Activated CD8-positive, alpha-beta T cell treated with anti-CD3 and anti-CD28 coated beads for 36 hours (primary cell): Measurements from ENCODE around the gene IRF2BP2. TPM values are rescaled to one million over a fixed set of nuclear protein-coding genes. Genes with fewer than 3 reads are reported as not detected.

Experiments
- ATAC-seq: fragments of 200-7000 bp; cut with Tn5 transposase; one replicate; pipeline ENCODE4 v1.10.0; 2021; ENCODE audit warnings: mild to moderate bottlenecking, moderate library complexity
- CTCF ChIA-PET: fragments of 350-600 bp; sonication (Branson Sonifier 250); formaldehyde crosslinking; loops from one replicate; lab custom pipeline; 2021; ENCODE audit warnings: antibody characterized with exemption; lab: Charles Lee
- POLR2A ChIA-PET: fragments of 350-600 bp; sonication (Branson Sonifier 250); formaldehyde crosslinking; loops from one replicate; lab custom pipeline; 2021; ENCODE audit warnings: antibody characterized with exemption; lab: Charles Lee
- DNase-seq: peaks from one replicate; pipeline ENCODE4 v3.0.0-alpha.2; 2020
- H3K27ac Mint-ChIP-seq: one replicate; pipeline ENCODE4 v1.8.0; 2021; ENCODE audit warnings: mild to moderate bottlenecking, mixed read lengths
- H3K27me3 Mint-ChIP-seq: one replicate; pipeline ENCODE4 v1.8.0; 2021; ENCODE audit warnings: mixed read lengths
- H3K36me3 Mint-ChIP-seq: one replicate; pipeline ENCODE4 v1.8.0; 2021; ENCODE audit warnings: low read depth, mixed read lengths
- H3K4me1 Mint-ChIP-seq: one replicate; pipeline ENCODE4 v1.8.0; 2021; ENCODE audit warnings: low read depth, mixed read lengths
- H3K4me3 Mint-ChIP-seq: one replicate; pipeline ENCODE4 v1.8.0; 2021; ENCODE audit warnings: mild to moderate bottlenecking, moderate library complexity, mixed read lengths
- H3K9me3 Mint-ChIP-seq: one replicate; pipeline ENCODE4 v1.8.0; 2021; ENCODE audit warnings: mixed read lengths
- CTCF ChIP-seq: fragments of 200-600 bp; IDR thresholded peaks from one replicate; pipeline ENCODE4 v1.8.0; 2022; ENCODE audit warnings: antibody characterized with exemption, mild to moderate bottlenecking
- intact Hi-C: fragments of 100-400 bp; cut with micrococcal nuclease; formaldehyde crosslinking; loops from one replicate; pipeline ENCODE4 v1.10.0; 2022
- total RNA-seq, 2 experiments: library from RNA; stranded (reverse); gene quantifications; one replicate each; pipeline ENCODE4 v1.2.3, GENCODE V29; 2021

IRF2BP2 gene
- total RNA-seq, 2 experiments from 2014 or later = 148 to 155 TPM

GRCh38 chr1:234619071-234619480 lies 9.1 kb upstream of the IRF2BP2 start:
- TF ChIP-seq CTCF = no peak
- CTCF ChIA-PET = interaction anchor here (1.3 kb wide), 1 partner anchor 13 kb away, joined by 7 read pairs; no protein-coding TSS in a partner anchor

GRCh38 chr1:234618737-234619049 lies 8.7 kb upstream of the IRF2BP2 start:
- CTCF ChIA-PET = no interaction called here
- TF ChIP-seq CTCF = no peak
- H3K4me1 Mint-ChIP-seq = peaks cover 24% of the 10 kb centered on the region
- H3K9me3 Mint-ChIP-seq = no peaks in the 10 kb centered on the region
- no peak overlapping the region for H3K4me3 Mint-ChIP-seq
- no peaks in the 10 kb centered on the region for H3K36me3 Mint-ChIP-seq
- H3K27ac Mint-ChIP-seq = no peak overlapping the region
- no peaks in the 10 kb centered on the region for H3K27me3 Mint-ChIP-seq
- POLR2A ChIA-PET = interaction anchor here (1.1 to 1.2 kb wide), 2 partner anchors 39 to 83 kb away, joined by 3 read pairs; no protein-coding TSS in a partner anchor
- intact Hi-C loops = no loop called here
- ATAC-seq (no peak), DNase-seq (no peak)

More at GRCh38 chr1:234619071-234619480, 9.1 kb upstream of the IRF2BP2 start:
- ATAC-seq (no peak), DNase-seq (no peak)
- POLR2A ChIA-PET = interaction anchor here (1.0 to 1.2 kb wide), 3 partner anchors 39 to 82 kb away, joined by 3 read pairs; no protein-coding TSS in a partner anchor
- Mint-ChIP-seq H3K9me3 (no peaks in the 10 kb centered on the region), H3K4me1 (peaks cover 20% of the 10 kb centered on the region), H3K4me3 (no peak overlapping the region), H3K27ac (no peak overlapping the region), H3K36me3 (no peaks in the 10 kb centered on the region), H3K27me3 (no peaks in the 10 kb centered on the region)
- intact Hi-C loops = no loop called here

- Mint-ChIP-seq H3K4me3 (no peak overlapping the region), H3K36me3 (no peaks in the 10 kb centered on the region), H3K4me1 (peaks cover 29% of the 10 kb centered on the region), H3K27ac (no peak overlapping the region), H3K27me3 (no peaks in the 10 kb centered on the region), H3K9me3 (no peaks in the 10 kb centered on the region)
- POLR2A ChIA-PET = no interaction called here
- intact Hi-C loops = no loop called here
- TF ChIP-seq CTCF = no peak
- no peak for DNase-seq
- CTCF ChIA-PET = no interaction called here
- ATAC-seq = no peak
Observed at GRCh38 chr1:234617986-234618736, 8.2 kb upstream of the IRF2BP2 start.

GRCh38 chr1:234617131-234617985 lies 7.4 kb upstream of the IRF2BP2 start:
- H3K36me3 Mint-ChIP-seq = no peaks in the 10 kb centered on the region
- no peak overlapping the region for H3K27ac Mint-ChIP-seq
- peak; percentile 47 for TF ChIP-seq CTCF
- no peak overlapping the region for H3K4me3 Mint-ChIP-seq
- H3K4me1 Mint-ChIP-seq = peaks cover 37% of the 10 kb centered on the region
- no peaks in the 10 kb centered on the region for H3K27me3 Mint-ChIP-seq
- DNase-seq (no peak), ATAC-seq (no peak)
- ChIA-PET CTCF (interaction anchor here (0.6 to 2.0 kb wide), 4 partner anchors 73 to 467 kb away, joined by 3 to 5 read pairs (median 4); no protein-coding TSS in a partner anchor), POLR2A (interaction anchor here (1.2 kb wide), 2 partner anchors 17 to 107 kb away, joined by 3 to 6 read pairs; no protein-coding TSS in a partner anchor)
- intact Hi-C loops = no loop called here
- no peaks in the 10 kb centered on the region for H3K9me3 Mint-ChIP-seq
